ENCODE measurements around the gene HS1BP3. TPM values are rescaled to one million over a fixed set of nuclear protein-coding genes. Genes with fewer than 3 reads are reported as not detected.

The HS1BP3 gene
- total RNA-seq, 1 donor from 2014 or later, result 23.1 TPM

DNA sequence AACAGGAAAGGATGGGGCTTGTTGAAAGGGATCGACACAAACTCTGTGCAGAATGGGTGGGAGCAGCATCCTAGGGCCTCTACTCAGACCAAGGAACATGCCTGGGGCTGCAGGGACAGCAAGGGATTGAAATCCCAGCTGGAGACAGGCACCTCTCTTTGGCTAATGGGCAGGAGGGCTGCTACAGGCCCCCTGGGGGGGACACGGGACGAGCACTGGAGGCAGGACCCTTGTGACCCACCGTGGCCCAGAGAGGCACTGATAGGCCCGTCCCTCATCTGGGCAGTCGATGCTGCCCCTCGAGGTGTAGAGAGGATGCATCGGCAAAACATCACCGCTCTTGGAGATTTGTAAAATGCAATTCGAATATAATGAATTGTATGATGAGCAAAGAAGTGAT lies 5.1 kb downstream of the HS1BP3 start:
- DNase-seq (ENCODE audit: extremely low spot score in 2 of 2), result no peak

DNA sequence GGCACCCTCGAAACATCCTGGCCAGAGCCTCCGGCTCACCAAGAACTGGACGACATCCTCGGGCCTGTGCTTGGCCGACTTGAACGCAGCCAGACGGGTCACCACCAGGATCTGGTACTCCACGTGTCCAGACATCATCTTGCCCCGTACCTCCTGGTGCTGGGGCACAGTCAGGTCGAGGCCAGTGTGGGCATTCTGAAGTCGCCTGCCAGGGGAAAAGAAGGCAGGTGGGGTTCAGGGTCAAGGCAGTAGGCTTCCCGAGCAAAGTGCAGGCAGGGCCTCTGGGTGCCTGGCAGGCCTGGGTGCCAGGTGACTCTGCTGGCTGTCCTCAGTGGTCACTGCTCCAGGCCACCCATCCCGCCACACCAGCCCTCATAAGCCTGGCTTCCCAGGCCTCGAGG lies 5.6 kb downstream of the HS1BP3 start:
- peaks cover 54% of the 10 kb centered on the region for H3K4me1 ChIP-seq
- no peak overlapping the region for H3K4me3 ChIP-seq
- H3K36me3 ChIP-seq, result peaks cover 0 to 25% of the 10 kb centered on the region in 2 donors
- DNase-seq (ENCODE audit: extremely low spot score in 2 of 2), result no peak
- no peak overlapping the region for H3K27ac ChIP-seq
- TF ChIP-seq, protein P1, sequence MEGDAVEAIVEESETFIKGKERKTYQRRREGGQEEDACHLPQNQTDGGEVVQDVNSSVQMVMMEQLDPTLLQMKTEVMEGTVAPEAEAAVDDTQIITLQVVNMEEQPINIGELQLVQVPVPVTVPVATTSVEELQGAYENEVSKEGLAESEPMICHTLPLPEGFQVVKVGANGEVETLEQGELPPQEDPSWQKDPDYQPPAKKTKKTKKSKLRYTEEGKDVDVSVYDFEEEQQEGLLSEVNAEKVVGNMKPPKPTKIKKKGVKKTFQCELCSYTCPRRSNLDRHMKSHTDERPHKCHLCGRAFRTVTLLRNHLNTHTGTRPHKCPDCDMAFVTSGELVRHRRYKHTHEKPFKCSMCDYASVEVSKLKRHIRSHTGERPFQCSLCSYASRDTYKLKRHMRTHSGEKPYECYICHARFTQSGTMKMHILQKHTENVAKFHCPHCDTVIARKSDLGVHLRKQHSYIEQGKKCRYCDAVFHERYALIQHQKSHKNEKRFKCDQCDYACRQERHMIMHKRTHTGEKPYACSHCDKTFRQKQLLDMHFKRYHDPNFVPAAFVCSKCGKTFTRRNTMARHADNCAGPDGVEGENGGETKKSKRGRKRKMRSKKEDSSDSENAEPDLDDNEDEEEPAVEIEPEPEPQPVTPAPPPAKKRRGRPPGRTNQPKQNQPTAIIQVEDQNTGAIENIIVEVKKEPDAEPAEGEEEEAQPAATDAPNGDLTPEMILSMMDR (IDR thresholded peaks at IDR 0.05), result no peak
- TF ChIP-seq POLR2A (IDR thresholded peaks at IDR 0.05), result no peak
- TF ChIP-seq POLR2AphosphoS5 (IDR thresholded peaks at IDR 0.05; ENCODE audit: insufficient read depth in 1 of 2, low read depth in 1 of 2), result no peak
- H3K9me3 ChIP-seq, result no peaks in the 10 kb centered on the region
- intact Hi-C loops (cut with DNase I), result no loop called here
- H3K27me3 ChIP-seq, result no peaks in the 10 kb centered on the region

More for the DNA sequence above, 5.1 kb downstream of the HS1BP3 start:
- Histone ChIP-seq H3K4me3 (no peak overlapping the region), H3K4me1 (peaks cover 53% of the 10 kb centered on the region), H3K36me3 (peaks cover 0 to 25% of the 10 kb centered on the region in 2 donors), H3K27ac (no peak overlapping the region), H3K9me3 (no peaks in the 10 kb centered on the region), H3K27me3 (no peaks in the 10 kb centered on the region)
- intact Hi-C loops (cut with DNase I), result no loop called here
- no peak for TF ChIP-seq POLR2A (IDR thresholded peaks at IDR 0.05)
- no peak for TF ChIP-seq POLR2AphosphoS5 (IDR thresholded peaks at IDR 0.05; ENCODE audit: insufficient read depth in 1 of 2, low read depth in 1 of 2)
- TF ChIP-seq, protein P1 (IDR thresholded peaks at IDR 0.05), result no peak

GRCh38 chr2:20643826-20644225 lies 7.1 kb downstream of the HS1BP3 start:
- Histone ChIP-seq H3K9me3 (no peaks in the 10 kb centered on the region), H3K27ac (no peak overlapping the region), H3K4me1 (peaks cover 39% of the 10 kb centered on the region), H3K36me3 (peaks cover 0 to 25% of the 10 kb centered on the region in 2 donors), H3K4me3 (no peak overlapping the region), H3K27me3 (no peaks in the 10 kb centered on the region)
- TF ChIP-seq POLR2A (IDR thresholded peaks at IDR 0.05), result no peak
- TF ChIP-seq, protein P1 (IDR thresholded peaks at IDR 0.05), result no peak
- intact Hi-C loops (cut with DNase I), result no loop called here
- DNase-seq (ENCODE audit: extremely low spot score in 2 of 2), result no peak

DNA sequence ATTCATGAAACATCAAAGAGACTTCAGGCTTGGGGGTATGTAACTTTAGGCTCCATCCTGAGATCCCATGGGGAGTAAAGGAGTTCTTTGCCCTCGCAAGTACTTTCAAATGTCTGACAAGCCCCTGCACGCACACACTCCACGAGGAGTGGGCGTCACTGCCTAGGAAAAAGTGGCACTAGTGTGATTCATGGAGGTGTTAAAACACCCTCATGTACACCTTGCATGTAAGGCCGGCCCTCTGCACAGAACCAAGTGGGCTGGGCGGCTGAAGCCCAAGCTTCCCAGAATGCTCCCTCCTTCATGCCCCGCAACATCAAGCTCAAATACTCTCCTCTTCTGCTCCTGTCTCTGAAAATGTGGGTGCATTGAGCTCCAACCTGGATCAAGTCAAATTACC lies 7.8 kb downstream of the HS1BP3 start:
- Histone ChIP-seq H3K27ac (peak overlapping the region; percentile 17), H3K9me3 (no peaks in the 10 kb centered on the region), H3K27me3 (no peaks in the 10 kb centered on the region), H3K4me1 (peaks cover 31% of the 10 kb centered on the region), H3K4me3 (no peak overlapping the region), H3K36me3 (peaks cover 0 to 28% of the 10 kb centered on the region in 2 donors)
- TF ChIP-seq, protein P1 (IDR thresholded peaks at IDR 0.05), result no peak
- TF ChIP-seq POLR2A (IDR thresholded peaks at IDR 0.05), result no peak
- TF ChIP-seq POLR2AphosphoS5 (IDR thresholded peaks at IDR 0.05; ENCODE audit: insufficient read depth in 1 of 2, low read depth in 1 of 2), result no peak
- no peak for DNase-seq (ENCODE audit: extremely low spot score in 2 of 2)
- intact Hi-C loops (cut with DNase I), result no loop called here

DNA sequence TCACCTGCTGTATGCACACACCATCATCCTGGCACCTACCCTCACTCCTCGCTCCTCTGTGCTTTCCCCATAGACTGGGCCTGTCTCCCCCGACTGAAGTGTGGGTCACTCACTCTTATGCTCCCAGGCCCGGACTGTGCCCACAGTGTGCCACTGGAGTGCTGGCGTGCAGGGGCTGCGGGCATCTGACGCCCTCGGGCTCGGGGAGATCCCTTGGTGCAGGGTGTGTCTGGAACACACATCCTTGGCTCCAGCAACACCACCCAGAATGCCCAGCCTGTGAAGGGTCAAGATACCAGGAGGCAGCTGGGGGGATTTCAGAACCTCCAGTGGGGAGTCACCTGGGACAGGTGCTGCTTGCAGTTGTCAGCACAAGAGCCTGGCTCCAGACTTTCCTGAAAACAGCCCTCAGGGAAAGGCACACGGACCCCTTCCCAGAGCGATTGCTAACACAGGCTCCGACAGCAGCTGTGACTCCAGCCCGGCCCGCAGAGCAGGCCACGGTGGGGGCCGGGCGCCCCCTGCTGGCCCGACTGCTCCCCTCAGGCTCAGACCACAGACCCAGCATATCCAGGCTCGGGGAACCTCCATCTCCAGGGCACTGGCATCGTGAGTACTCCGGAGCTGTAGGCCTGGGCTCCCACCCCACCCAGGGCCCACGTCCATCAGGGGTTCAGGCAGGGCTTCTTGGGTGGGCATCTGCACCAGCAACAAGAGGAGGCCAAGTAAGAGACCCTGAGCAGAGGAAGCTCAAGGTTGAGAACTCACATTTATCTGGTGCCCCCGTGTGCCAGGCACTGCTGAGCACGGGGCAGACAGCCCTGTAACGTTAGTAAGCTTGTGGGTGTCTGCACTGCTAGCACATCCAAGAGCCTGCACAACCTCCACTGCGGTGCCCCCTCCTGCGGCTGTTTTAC lies 8.6 kb downstream of the HS1BP3 start:
- no peak overlapping the region for H3K4me3 ChIP-seq
- H3K4me1 ChIP-seq, result peaks cover 24% of the 10 kb centered on the region
- H3K27me3 ChIP-seq, result no peaks in the 10 kb centered on the region
- no peaks in the 10 kb centered on the region for H3K9me3 ChIP-seq
- DNase-seq (ENCODE audit: extremely low spot score in 2 of 2), result no peak
- H3K36me3 ChIP-seq, result peaks cover 0 to 35% of the 10 kb centered on the region in 2 donors
- intact Hi-C loops (cut with DNase I), result no loop called here
- TF ChIP-seq, protein P1 (IDR thresholded peaks at IDR 0.05), result peak; percentile 91 to 96 (median 95)
- TF ChIP-seq POLR2A (IDR thresholded peaks at IDR 0.05) (no peak), POLR2AphosphoS5 (IDR thresholded peaks at IDR 0.05; ENCODE audit: insufficient read depth in 1 of 2, low read depth in 1 of 2) (peak in 1 of 2 donors; percentile 40)
- peak overlapping the region; percentile 68 for H3K27ac ChIP-seq
